WI38 (cell line): ENCODE measurements around the gene CMBL.

Experiments used
- H3K4me3 ChIP-seq: 2 replicates; pipeline ENCODE4 v1.5.1; 2011; ENCODE audit warnings: low read depth, mild to moderate bottlenecking, control low read depth, low read length
- CTCF ChIP-seq: IDR thresholded peaks from 2 replicates; pipeline ENCODE4 v1.5.1; 2012; ENCODE audit warnings: low read depth, mild to moderate bottlenecking, control low read depth, low read length

Gene CMBL

GRCh38 chr5:10304932-10305331, 2.8 kb downstream of the CMBL start:
- H3K4me3 ChIP-seq = no peak overlapping the region
- no peak for TF ChIP-seq CTCF

GRCh38 chr5:10303699-10304170, 4.0 kb downstream of the CMBL start:
- no peak overlapping the region for H3K4me3 ChIP-seq
- TF ChIP-seq CTCF = no peak

GRCh38 chr5:10303201-10303600, 4.5 kb downstream of the CMBL start:
- no peak overlapping the region for H3K4me3 ChIP-seq
- no peak for TF ChIP-seq CTCF

GRCh38 chr5:10301842-10302610, 5.7 kb downstream of the CMBL start:
- no peak overlapping the region for H3K4me3 ChIP-seq
- TF ChIP-seq CTCF = no peak

GRCh38 chr5:10301266-10301665, 6.4 kb downstream of the CMBL start:
- TF ChIP-seq CTCF = no peak
- H3K4me3 ChIP-seq = no peak overlapping the region

GRCh38 chr5:10300246-10300645, 7.5 kb downstream of the CMBL start:
- no peak overlapping the region for H3K4me3 ChIP-seq
- no peak for TF ChIP-seq CTCF

- no peak overlapping the region for H3K4me3 ChIP-seq
- no peak for TF ChIP-seq CTCF
Observed at GRCh38 chr5:10297646-10298204, 10.0 kb downstream of the CMBL start.
